ENCODE data around the gene TRAPPC12. TPM values are rescaled to one million over a fixed set of nuclear protein-coding genes. Genes with fewer than 3 reads are reported as not detected.

Gene TRAPPC12
- total RNA-seq, 1 experiment from 2014 or later: 85.0 TPM

DNA sequence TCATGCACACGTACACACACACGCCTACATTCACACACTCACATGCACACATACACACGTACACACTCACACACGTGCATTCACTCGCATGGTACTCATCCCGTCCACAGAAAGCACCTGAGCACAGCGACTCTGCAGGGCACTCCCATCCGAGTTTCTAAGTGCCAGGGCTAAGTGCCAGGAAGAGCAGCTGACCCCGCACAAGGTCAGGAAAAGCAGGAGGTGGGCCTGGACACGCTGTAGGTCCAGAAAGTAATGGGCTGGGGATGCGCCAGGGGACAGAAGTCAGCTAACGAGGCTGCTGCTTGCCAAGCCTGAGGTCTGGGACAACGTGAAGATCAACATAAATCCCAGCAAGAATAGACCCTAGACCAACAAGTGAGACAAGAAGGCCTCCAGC, 124.0 kb downstream of the TRAPPC12 start:
- H3K4me1 ChIP-seq: no peaks in the 10 kb centered on the region
- H3K27me3 ChIP-seq (replicated peaks; ENCODE audit: control insufficient read depth, insufficient read depth, low read length): no peaks in the 10 kb centered on the region
- Mint-ChIP-seq H3K27ac (ENCODE audit: unreplicated experiment) (no peak overlapping the region), H3K9me3 (ENCODE audit: unreplicated experiment) (no peaks in the 10 kb centered on the region), H3K4me3 (ENCODE audit: unreplicated experiment) (no peak overlapping the region), H3K4me1 (ENCODE audit: low read depth, unreplicated experiment) (peaks cover 6% of the 10 kb centered on the region), H3K36me3 (ENCODE audit: insufficient read depth, unreplicated experiment) (peaks cover 70% of the 10 kb centered on the region), H3K27me3 (ENCODE audit: insufficient read depth, unreplicated experiment) (no peaks in the 10 kb centered on the region)
- BruUV-seq (replicated peaks): no TSS peak
- POLR2A ChIA-PET: no interaction called here
- no peak for DNase-seq
- intact Hi-C loops (cut with micrococcal nuclease; ENCODE audit: unreplicated experiment): no loop called here
- H3K36me3 ChIP-seq (ENCODE audit: control insufficient read depth, insufficient read depth, low read length): peaks cover 2% of the 10 kb centered on the region; the same call in 1 of the 2 replicates
- H3K9me3 ChIP-seq: no peaks in the 10 kb centered on the region
- CTCF ChIA-PET: no interaction called here
- TF ChIP-seq CTCF (IDR thresholded peaks at IDR 0.05; ENCODE audit: insufficient read depth in 1 of 2, low read depth in 1 of 2, low read length in 1 of 2, severe bottlenecking in 1 of 2, unreplicated experiment in 1 of 2): no peak
- H3K4me3 ChIP-seq (ENCODE audit: low read depth, low read length): no peak overlapping the region

GRCh38 chr2:3504741-3505140, 125.2 kb downstream of the TRAPPC12 start:
- no peak overlapping the region for H3K27ac Mint-ChIP-seq (ENCODE audit: unreplicated experiment)
- no peaks in the 10 kb centered on the region for H3K9me3 ChIP-seq
- no peaks in the 10 kb centered on the region for H3K9me3 Mint-ChIP-seq (ENCODE audit: unreplicated experiment)
- H3K4me1 ChIP-seq: no peaks in the 10 kb centered on the region
- CTCF ChIA-PET: no interaction called here
- no peak overlapping the region for H3K4me3 ChIP-seq (ENCODE audit: low read depth, low read length)
- BruUV-seq (replicated peaks): no TSS peak
- peaks cover 2% of the 10 kb centered on the region; the same call in 1 of the 2 replicates for H3K36me3 ChIP-seq (ENCODE audit: control insufficient read depth, insufficient read depth, low read length)
- no peak for TF ChIP-seq CTCF (IDR thresholded peaks at IDR 0.05; ENCODE audit: insufficient read depth in 1 of 2, low read depth in 1 of 2, low read length in 1 of 2, severe bottlenecking in 1 of 2, unreplicated experiment in 1 of 2)
- H3K27me3 Mint-ChIP-seq (ENCODE audit: insufficient read depth, unreplicated experiment): no peaks in the 10 kb centered on the region
- H3K4me1 Mint-ChIP-seq (ENCODE audit: low read depth, unreplicated experiment): peaks cover 6% of the 10 kb centered on the region
- DNase-seq: no peak
- intact Hi-C loops (cut with micrococcal nuclease; ENCODE audit: unreplicated experiment): no loop called here
- peaks cover 66% of the 10 kb centered on the region for H3K36me3 Mint-ChIP-seq (ENCODE audit: insufficient read depth, unreplicated experiment)
- H3K4me3 Mint-ChIP-seq (ENCODE audit: unreplicated experiment): no peak overlapping the region
- H3K27me3 ChIP-seq (replicated peaks; ENCODE audit: control insufficient read depth, insufficient read depth, low read length): no peaks in the 10 kb centered on the region
- POLR2A ChIA-PET: interaction anchor here (1.3 kb wide), 1 partner anchor 14 kb away, joined by 8 read pairs; no protein-coding TSS in a partner anchor

GRCh38 chr2:3505771-3506170, 126.3 kb downstream of the TRAPPC12 start:
- no peak overlapping the region for H3K4me3 ChIP-seq (ENCODE audit: low read depth, low read length)
- Mint-ChIP-seq H3K27ac (ENCODE audit: unreplicated experiment) (no peak overlapping the region), H3K9me3 (ENCODE audit: unreplicated experiment) (no peaks in the 10 kb centered on the region), H3K27me3 (ENCODE audit: insufficient read depth, unreplicated experiment) (no peaks in the 10 kb centered on the region), H3K4me1 (ENCODE audit: low read depth, unreplicated experiment) (peaks cover 6% of the 10 kb centered on the region), H3K36me3 (ENCODE audit: insufficient read depth, unreplicated experiment) (peaks cover 62% of the 10 kb centered on the region), H3K4me3 (ENCODE audit: unreplicated experiment) (no peak overlapping the region)
- POLR2A ChIA-PET: interaction anchor here (1.3 kb wide), 1 partner anchor 13 kb away, joined by 8 read pairs; no protein-coding TSS in a partner anchor
- intact Hi-C loops (cut with micrococcal nuclease; ENCODE audit: unreplicated experiment): no loop called here
- no peak for TF ChIP-seq CTCF (IDR thresholded peaks at IDR 0.05; ENCODE audit: insufficient read depth in 1 of 2, low read depth in 1 of 2, low read length in 1 of 2, severe bottlenecking in 1 of 2, unreplicated experiment in 1 of 2)
- CTCF ChIA-PET: no interaction called here
- no peaks in the 10 kb centered on the region for H3K27me3 ChIP-seq (replicated peaks; ENCODE audit: control insufficient read depth, insufficient read depth, low read length)
- H3K9me3 ChIP-seq: no peaks in the 10 kb centered on the region
- peaks cover 2% of the 10 kb centered on the region; the same call in 1 of the 2 replicates for H3K36me3 ChIP-seq (ENCODE audit: control insufficient read depth, insufficient read depth, low read length)
- no peak for DNase-seq
- H3K4me1 ChIP-seq: no peaks in the 10 kb centered on the region
- BruUV-seq (replicated peaks): no TSS peak

Measured in Caco-2 (cell line).